H1 (cell line): ENCODE measurements around the gene GPA33. TPM values are rescaled to one million over a fixed set of nuclear protein-coding genes. Genes with fewer than 3 reads are reported as not detected.

Experiments
- CTCF ChIA-PET: fragments of 300-600 bp; sonication (Branson Sonifier 250); formaldehyde crosslinking; loops from one replicate; lab custom pipeline; 2021; ENCODE audit not compliant: partially characterized antibody; lab: Charles Lee
- POLR2A ChIA-PET: fragments of 300-600 bp; sonication (Branson Sonifier 250); formaldehyde crosslinking; loops from one replicate; lab custom pipeline; 2021; ENCODE audit warnings: inconsistent platforms; ENCODE audit not compliant: partially characterized antibody; lab: Charles Lee
- DNase-seq, 2 experiments: peaks; one replicate each; pipeline versions ENCODE4 v3.0.0 to v3.0.0-alpha.2; 2010 to 2022; ENCODE audit warnings: low spot score in 2 of 2, low read depth in 1 of 2, mixed read lengths in 1 of 2
- FAIRE-seq: peaks from 2 replicates; lab custom pipeline; 2011; peaks lifted over from hg19 to GRCh38; lab: Jason Lieb, UNC
- H2AFZ ChIP-seq: 2 replicates; pipeline ENCODE4 v1.8.1; 2012; ENCODE audit warnings: low read length, inconsistent platforms
- H2AK5ac ChIP-seq: 2 replicates; pipeline ENCODE4 v1.6.1; 2013; ENCODE audit warnings: low read depth, low read length
- H2BK120ac ChIP-seq: replicated peaks from 2 replicates; pipeline ENCODE3; 2013; ENCODE audit warnings: low read depth, low read length, inconsistent platforms
- H2BK12ac ChIP-seq: 2 replicates; pipeline ENCODE4 v1.6.1; 2013; ENCODE audit warnings: low read depth, low read length
- H2BK15ac ChIP-seq: 2 replicates; pipeline ENCODE4 v1.6.1; 2013; ENCODE audit warnings: low read length
- H2BK20ac ChIP-seq: 2 replicates; pipeline ENCODE4 v1.6.1; 2013; ENCODE audit warnings: low read length
- H2BK5ac ChIP-seq: 2 replicates; pipeline ENCODE4 v1.6.1; 2013; ENCODE audit warnings: low read depth, low read length
- H3K14ac ChIP-seq: 2 replicates; pipeline ENCODE4 v1.6.1; 2013; ENCODE audit warnings: inconsistent platforms; ENCODE audit not compliant: insufficient read length
- H3K18ac ChIP-seq: 2 replicates; pipeline ENCODE4 v1.6.1; 2013; ENCODE audit warnings: low read length; ENCODE audit errors: extremely low read depth
- H3K23ac ChIP-seq: 2 replicates; pipeline ENCODE4 v1.6.1; 2013; ENCODE audit warnings: inconsistent platforms; ENCODE audit not compliant: insufficient read length
- H3K23me2 ChIP-seq: 2 replicates; pipeline ENCODE4 v1.6.1; 2013; ENCODE audit warnings: low read depth, low read length
- H3K27ac ChIP-seq: 2 replicates; pipeline ENCODE4 v1.6.1; 2011; ENCODE audit warnings: low read depth, low read length, inconsistent platforms
- H3K27me3 ChIP-seq, 4 experiments: replicated peaks in 1 of 4; 1 replicate in 1 of 4; 2 replicates in 3 of 4; pipeline versions ENCODE4 v1.6.1 to v1.8.1; 2011 to 2013; ENCODE audit warnings: low read length in 3 of 4, mild to moderate bottlenecking in 3 of 4, inconsistent platforms in 2 of 4, mixed read lengths in 2 of 4, moderate library complexity in 1 of 4; ENCODE audit not compliant: control insufficient read depth in 3 of 4, insufficient read depth in 3 of 4; ENCODE audit errors: extremely low read depth in 1 of 4
- H3K36me3 ChIP-seq, 4 experiments: 2 replicates each; pipeline versions ENCODE4 v1.6.1 to v1.8.1; 2011 to 2013; ENCODE audit warnings: mild to moderate bottlenecking in 4 of 4, low read length in 3 of 4, moderate library complexity in 2 of 4, control low read depth in 1 of 4, inconsistent platforms in 1 of 4; ENCODE audit not compliant: insufficient read depth in 4 of 4, control insufficient read depth in 2 of 4
- H3K4ac ChIP-seq: replicated peaks from 2 replicates; pipeline ENCODE3; 2013; ENCODE audit warnings: low read length, low read depth, mixed read lengths, inconsistent platforms; ENCODE audit not compliant: insufficient read length
- H3K4me1 ChIP-seq, 4 experiments: replicated peaks in 1 of 4; 1 replicate in 1 of 4; 2 replicates in 3 of 4; pipeline versions ENCODE4 v1.6.1 to v1.8.1; 2011 to 2013; ENCODE audit warnings: low read length in 3 of 4, inconsistent platforms in 2 of 4, mixed read lengths in 1 of 4; ENCODE audit not compliant: insufficient read depth in 4 of 4, control insufficient read depth in 3 of 4
- H3K4me2 ChIP-seq, 2 experiments: 2 replicates each; pipeline versions ENCODE4 v1.6.1 to v1.8.1; 2011 to 2013; ENCODE audit warnings: low read depth in 2 of 2, low read length in 2 of 2, control low read depth in 1 of 2, inconsistent platforms in 1 of 2, mild to moderate bottlenecking in 1 of 2; ENCODE audit not compliant: insufficient read depth in 1 of 2
- H3K4me3 ChIP-seq, 4 experiments: fragments of 200-600, 300-600 bp in 1 of 4; sonication (generic), shearing (Covaris generic), sonication (Bioruptor Twin) in 1 of 4; 2 replicates each; pipeline versions ENCODE4 v1.5.1 to v1.8.1; 2011 to 2016; ENCODE audit warnings: low read length in 4 of 4, low read depth in 3 of 4, control low read depth in 2 of 4, inconsistent platforms in 2 of 4, mild to moderate bottlenecking in 2 of 4, mixed read lengths in 1 of 4, moderate library complexity in 1 of 4; ENCODE audit not compliant: insufficient read depth in 2 of 4; ENCODE audit errors: extremely low read depth in 1 of 4
- H3K56ac ChIP-seq: replicated peaks from 2 replicates; pipeline ENCODE3; 2013; ENCODE audit warnings: low read depth, mild to moderate bottlenecking, mixed read lengths, low read length, inconsistent platforms; ENCODE audit not compliant: insufficient read length
- H3K79me1 ChIP-seq: 2 replicates; pipeline ENCODE4 v1.6.1; 2013; ENCODE audit warnings: low read depth, low read length, control low read depth
- H3K79me2 ChIP-seq, 2 experiments: 2 replicates each; pipeline versions ENCODE4 v1.6.1 to v1.8.1; 2012 to 2013; ENCODE audit warnings: low read length in 2 of 2, mild to moderate bottlenecking in 2 of 2, inconsistent platforms in 1 of 2; ENCODE audit not compliant: insufficient read depth in 2 of 2, control insufficient read depth in 1 of 2
- H3K9ac ChIP-seq, 4 experiments: replicated peaks in 1 of 4; 1 replicate in 1 of 4; 2 replicates in 3 of 4; pipeline versions ENCODE4 v1.6.1 to v1.8.1; 2011 to 2013; ENCODE audit warnings: low read depth in 3 of 4, low read length in 3 of 4, control low read depth in 2 of 4, mild to moderate bottlenecking in 2 of 4, moderate library complexity in 2 of 4, inconsistent platforms in 1 of 4; ENCODE audit errors: extremely low read depth in 1 of 4
- H3K9me3 ChIP-seq, 2 experiments: 2 replicates each; pipeline versions ENCODE4 v1.6.1 to v1.8.1; 2012 to 2013; ENCODE audit warnings: mild to moderate bottlenecking in 2 of 2, moderate library complexity in 2 of 2, control low read depth in 1 of 2, inconsistent platforms in 1 of 2, low read depth in 1 of 2, low read length in 1 of 2, mixed read lengths in 1 of 2; ENCODE audit not compliant: insufficient read depth in 2 of 2
- H4K20me1 ChIP-seq, 2 experiments: replicated peaks in 1 of 2; 2 replicates each; pipeline versions ENCODE3 to v1.8.1; 2011 to 2013; ENCODE audit warnings: inconsistent platforms in 2 of 2, low read length in 2 of 2, mild to moderate bottlenecking in 1 of 2; ENCODE audit not compliant: insufficient read depth in 2 of 2, control insufficient read depth in 1 of 2
- H4K5ac ChIP-seq: 2 replicates; pipeline ENCODE4 v1.6.1; 2013; ENCODE audit warnings: low read length, low read depth, mixed read lengths, inconsistent platforms; ENCODE audit not compliant: insufficient read length
- H4K8ac ChIP-seq: 2 replicates; pipeline ENCODE4 v1.8.0; 2013; ENCODE audit warnings: mild to moderate bottlenecking, moderate library complexity, low read length, inconsistent platforms; ENCODE audit not compliant: insufficient read depth; ENCODE audit errors: extremely low read depth
- H4K91ac ChIP-seq: replicated peaks from 2 replicates; pipeline ENCODE3; 2013; ENCODE audit warnings: low read length, mixed read lengths, inconsistent platforms; ENCODE audit not compliant: insufficient read length
- CTCF ChIP-seq, 3 experiments: IDR thresholded peaks; 1 replicate in 2 of 3; 2 replicates in 1 of 3; pipeline versions ENCODE4 v1.5.1 to v1.6.1; 2011; ENCODE audit warnings: low read length in 3 of 3, mild to moderate bottlenecking in 3 of 3, inconsistent platforms in 2 of 3, low read depth in 1 of 3, moderate library complexity in 1 of 3; ENCODE audit not compliant: insufficient read depth in 1 of 3; ENCODE audit errors: control extremely low read depth in 1 of 3
- KDM1A ChIP-seq: fragments of 200-600, 300-600 bp; sonication (generic); IDR thresholded peaks from 2 replicates; pipeline ENCODE4 v1.7.1; 2016; ENCODE audit warnings: mild to moderate bottlenecking, low read length, borderline replicate concordance
- MAFK ChIP-seq: IDR thresholded peaks from 2 replicates; pipeline ENCODE4 v1.6.1; 2012; ENCODE audit warnings: low read depth, mild to moderate bottlenecking, improper control_type of control experiment, low read length
- MAX ChIP-seq: IDR thresholded peaks from 2 replicates; pipeline ENCODE4 v1.6.1; 2012; ENCODE audit warnings: inconsistent platforms
- NANOG ChIP-seq: IDR thresholded peaks from 2 replicates; pipeline ENCODE4 v1.6.1; 2011; ENCODE audit warnings: low read length, low read depth, mild to moderate bottlenecking, inconsistent platforms; ENCODE audit not compliant: insufficient read depth, poor library complexity, severe bottlenecking
- RBBP5 ChIP-seq: IDR thresholded peaks from 2 replicates; pipeline ENCODE4 v1.7.1; 2012; ENCODE audit warnings: low read depth, mild to moderate bottlenecking, inconsistent platforms, low read length, moderate library complexity, borderline replicate concordance
- SP2 ChIP-seq: IDR thresholded peaks from 2 replicates; pipeline ENCODE4 v1.6.1; 2012; ENCODE audit warnings: mild to moderate bottlenecking, low read length, inconsistent platforms
- SP4 ChIP-seq: IDR thresholded peaks from 2 replicates; pipeline ENCODE4 v1.6.1; 2012; ENCODE audit warnings: low read length, inconsistent platforms
- TAF7 ChIP-seq: optimal IDR thresholded peaks from 2 replicates; pipeline ENCODE3; 2011; ENCODE audit warnings: low read depth, mild to moderate bottlenecking, inconsistent platforms, low read length, moderate library complexity, borderline replicate concordance
- USF2 ChIP-seq: IDR thresholded peaks from 2 replicates; pipeline ENCODE4 v1.6.1; 2011; ENCODE audit warnings: low read length, improper control_type of control experiment
- WGBS, 2 experiments: shearing (Covaris generic) in 1 of 2; methylation state at CpG; one replicate each; pipeline versions ENCODE4 v1.1.6 to v1.1.7; 2013 to 2015; ENCODE audit warnings: low lambda C conversion rate in 2 of 2, mixed read lengths in 2 of 2, inconsistent platforms in 1 of 2, low coverage in 1 of 2, missing lambda C conversion rate in 1 of 2; ENCODE audit not compliant: insufficient replicate concordance in 2 of 2, insufficient coverage in 1 of 2, insufficient read length in 1 of 2; ENCODE audit errors: extremely low coverage in 1 of 2, missing lambda C conversion rate in 1 of 2; 5-methylcytosine and 5-hydroxymethylcytosine counted together
- polyA plus RNA-seq, 7 experiments: library from polyadenylated mRNA; depleted of rRNA in 3 of 7; stranded (reverse) in 5 of 7; unstranded in 2 of 7; fragments of >200 nt in 5 of 7; fragments of 200-250 nt in 2 of 7; gene quantifications; 1 replicate in 5 of 7; 2 replicates in 1 of 7; 4 replicates in 1 of 7; pipeline versions ENCODE4 v1.2.1 to v1.2.3, GENCODE V29; 2011 to 2013; ENCODE audit warnings: missing spikeins in 2 of 7, mixed read lengths in 2 of 7
- total RNA-seq: library from RNA; stranded (reverse); fragmentation: NEBNext Ultra II Directional; extraction: Animal tissue kit (Norgen Biotek cat#: 25700); gene quantifications from 2 replicates; pipeline ENCODE4 v1.2.1, GENCODE V29; 2021

Gene GPA33
- total and polyA plus RNA-seq, 2 of the 8 experiments (the other 6 are each of a cell fraction or from before 2014, with no cell fraction given): 0.19 to 0.67 TPM

GRCh38 chr1:167117225-167117624 lies 27.0 kb upstream of the GPA33 start:
- H4K20me1 ChIP-seq: no peaks in the 10 kb centered on the region
- H2BK15ac ChIP-seq: no peak overlapping the region
- no peak overlapping the region for H3K14ac ChIP-seq
- H2AFZ ChIP-seq: no peak overlapping the region
- peak overlapping the region; percentile 11; the same call in 1 of the 2 replicates for H2BK12ac ChIP-seq
- no peaks in the 10 kb centered on the region; a peak in 2 of 7 replicates for H3K27me3 ChIP-seq
- no peak overlapping the region for H4K5ac ChIP-seq
- H3K36me3 ChIP-seq: no peaks in the 10 kb centered on the region
- no peak overlapping the region for H4K8ac ChIP-seq
- H3K4ac ChIP-seq: no peak overlapping the region
- no peak overlapping the region for H3K56ac ChIP-seq
- peak overlapping the region; percentile 29 for H4K91ac ChIP-seq
- H3K4me2 ChIP-seq: no peak overlapping the region
- no peaks in the 10 kb centered on the region for H3K79me1 ChIP-seq
- POLR2A ChIA-PET: interaction anchor here (1.5 kb wide), 1 partner anchor 103 kb away, joined by 5 read pairs; the partner anchor contains the start of gene POU2F1
- H3K4me3 ChIP-seq: no peak overlapping the region
- 80% methylated on average over 9 of the region's 9 CpGs; no CpG with 5 or more reads in 1 of the 2 experiments for WGBS, 2 experiments
- no peak overlapping the region for H3K27ac ChIP-seq
- no peaks in the 10 kb centered on the region for H3K9me3 ChIP-seq
- H3K23me2 ChIP-seq: peaks cover 7% of the 10 kb centered on the region
- CTCF ChIA-PET: interaction anchor here (0.7 to 1.7 kb wide), 5 partner anchors 10 to 292 kb away, joined by 3 to 5 read pairs (median 4); no protein-coding TSS in a partner anchor
- DNase-seq (no peak), FAIRE-seq (no peak)
- H3K23ac ChIP-seq: no peak overlapping the region
- H2AK5ac ChIP-seq: no peak overlapping the region
- H2BK120ac ChIP-seq: no peak overlapping the region
- H3K18ac ChIP-seq: no peak overlapping the region
- no peak overlapping the region for H2BK5ac ChIP-seq
- H2BK20ac ChIP-seq: no peak overlapping the region
- H3K4me1 ChIP-seq: peaks cover 0 to 13% (median 3%) of the 10 kb centered on the region in 4 experiments; a peak in 5 of 7 replicates
- H3K79me2 ChIP-seq: no peaks in the 10 kb centered on the region
- H3K9ac ChIP-seq: no peak overlapping the region
- no peak for TF ChIP-seq USF2
- TF ChIP-seq NANOG: no peak
- no peak for TF ChIP-seq TAF7
- no peak for TF ChIP-seq KDM1A
- TF ChIP-seq RBBP5: no peak
- TF ChIP-seq SP2: no peak
- TF ChIP-seq MAX: no peak
- TF ChIP-seq SP4: no peak
- TF ChIP-seq MAFK: no peak
- TF ChIP-seq CTCF (IDR thresholded peaks at IDR 0.05; ENCODE audit: control extremely low read depth in 1 of 3, insufficient read depth in 1 of 3, low read depth in 1 of 3, low read length in 3 of 3): no peak
